HepG2 (cell line): ENCODE results near the gene MORN5. TPM values are rescaled to one million over a fixed set of nuclear protein-coding genes. Genes with fewer than 3 reads are reported as not detected.

Experiments used
- ATAC-seq: fragments of 200-7000 bp; cut with Tn5 transposase; 3 replicates; pipeline ENCODE4 v1.9.1; 2020; ENCODE audit warnings: mild to moderate bottlenecking, moderate library complexity
- BruUV-seq: library from RNA; stranded (reverse); fragments of 400-500 nt; replicated peaks from 2 replicates; lab custom pipeline; 2021; lab: Mats Ljungman, UMichigan
- CTCF ChIA-PET: fragments of 300-600 bp; formaldehyde crosslinking; extraction: SDS; loops from one replicate; lab custom pipeline; 2021; ENCODE audit warnings: low total read pairs, inconsistent platforms, low intra/inter-chr PET ratio; lab: Yijun Ruan, JAX
- POLR2A ChIA-PET: fragments of 350-600 bp; sonication (Branson Sonifier 250); formaldehyde crosslinking; loops from one replicate; lab custom pipeline; 2020; ENCODE audit warnings: antibody characterized with exemption, inconsistent platforms; lab: Yijun Ruan, JAX
- DNase-seq: peaks from one replicate; pipeline ENCODE4 v3.0.0-alpha.2; 2015; ENCODE audit warnings: low spot score
- FAIRE-seq: peaks from 3 replicates; lab custom pipeline; 2011; peaks lifted over from hg19 to GRCh38; lab: Jason Lieb, UNC
- H2AFZ ChIP-seq: one replicate; pipeline ENCODE4 v1.6.1; 2011; ENCODE audit warnings: low read length, inconsistent platforms
- H3K27ac ChIP-seq: fragments of 300-600 bp; 3 replicates; pipeline ENCODE4 v1.8.0; 2011; ENCODE audit warnings: mixed run types, mild to moderate bottlenecking, mixed read lengths, low read length, inconsistent platforms; ENCODE audit not compliant: insufficient read depth; ENCODE audit errors: extremely low read length
- H3K27me3 ChIP-seq, 2 experiments: fragments of 200-600 bp in 1 of 2; 2 replicates in 1 of 2; 3 replicates in 1 of 2; pipeline versions ENCODE4 v1.6.0 to v1.8.0; 2011; ENCODE audit warnings: low read length in 2 of 2, mild to moderate bottlenecking in 2 of 2, moderate library complexity in 2 of 2, inconsistent platforms in 1 of 2; ENCODE audit not compliant: insufficient read depth in 2 of 2, control insufficient read depth in 1 of 2
- H3K36me3 ChIP-seq, 2 experiments: fragments of 200-600 bp in 1 of 2; replicated peaks in 1 of 2; 2 replicates in 1 of 2; 3 replicates in 1 of 2; pipeline versions ENCODE4 v1.5.1 to v1.8.0; 2011; ENCODE audit warnings: low read length in 2 of 2, inconsistent platforms in 1 of 2; ENCODE audit not compliant: insufficient read depth in 2 of 2, control insufficient read depth in 1 of 2
- H3K4me1 ChIP-seq: 2 replicates; pipeline ENCODE4 v1.5.1; 2012; ENCODE audit warnings: low read length, inconsistent platforms; ENCODE audit not compliant: insufficient read depth
- H3K4me2 ChIP-seq: 2 replicates; pipeline ENCODE4 v1.6.0; 2011; ENCODE audit warnings: low read depth, low read length, inconsistent platforms
- H3K4me3 ChIP-seq, 3 experiments: fragments of 200-600 bp in 1 of 3; sonication (generic), shearing (Covaris generic) in 1 of 3; replicated peaks in 1 of 3; 2 replicates each; pipeline ENCODE4 v1.5.1; 2011 to 2016; ENCODE audit warnings: low read length in 3 of 3, inconsistent platforms in 2 of 3, low read depth in 2 of 3, mild to moderate bottlenecking in 2 of 3, control low read depth in 1 of 3, mixed read lengths in 1 of 3; ENCODE audit not compliant: insufficient read depth in 1 of 3
- H3K79me2 ChIP-seq: one replicate; pipeline ENCODE4 v1.6.1; 2011; ENCODE audit warnings: low read length, inconsistent platforms; ENCODE audit not compliant: insufficient read depth
- H3K9ac ChIP-seq: 2 replicates; pipeline ENCODE4 v1.6.0; 2011; ENCODE audit warnings: mild to moderate bottlenecking, low read depth, low read length, inconsistent platforms; ENCODE audit not compliant: insufficient read depth
- H3K9me3 ChIP-seq: 2 replicates; pipeline ENCODE4 v1.5.1; 2012; ENCODE audit warnings: mild to moderate bottlenecking, low read length
- H4K20me1 ChIP-seq: 2 replicates; pipeline ENCODE4 v1.6.0; 2011; ENCODE audit warnings: inconsistent platforms, mild to moderate bottlenecking, low read length, moderate library complexity; ENCODE audit not compliant: insufficient read depth
- ATF7 ChIP-seq, 2 experiments: fragments of 450-650 bp in 1 of 2; sonication (generic) in 1 of 2; formaldehyde crosslinking in 1 of 2; IDR thresholded peaks; 2 replicates each; pipeline versions ENCODE4 v1.4.0 to v1.6.1; 2016 to 2020; ENCODE audit warnings: antibody characterized with exemption in 1 of 2, mild to moderate bottlenecking in 1 of 2, missing genetic modification reagents in 1 of 2
- EED ChIP-seq: sonication (generic); formaldehyde crosslinking; IDR thresholded peaks from 2 replicates; pipeline ENCODE4 v1.5.0; 2020; ENCODE audit warnings: mild to moderate bottlenecking, missing genetic modification reagents
- KDM6A ChIP-seq: IDR thresholded peaks from 2 replicates; pipeline ENCODE4 v1.6.1; 2016; ENCODE audit warnings: low read depth
- MAFF ChIP-seq: IDR thresholded peaks from 2 replicates; pipeline ENCODE4 v1.6.1; 2011; ENCODE audit warnings: low read depth, low read length, improper control_type of control experiment
- MAFK ChIP-seq, 2 experiments: IDR thresholded peaks in 1 of 2; conservative IDR thresholded peaks in 1 of 2; 2 replicates each; pipeline ENCODE4 v1.6.1; 2011; ENCODE audit warnings: improper control_type of control experiment in 2 of 2, low read length in 2 of 2
- NAIF1 ChIP-seq: sonication (generic); formaldehyde crosslinking; IDR thresholded peaks from 2 replicates; pipeline ENCODE4 v1.5.0; 2020; ENCODE audit warnings: mild to moderate bottlenecking, missing genetic modification reagents, borderline replicate concordance
- NFATC3 ChIP-seq: sonication (generic); formaldehyde crosslinking; IDR thresholded peaks from 2 replicates; pipeline ENCODE4 v1.5.1; 2020; ENCODE audit warnings: mild to moderate bottlenecking, missing genetic modification reagents
- POLR2A ChIP-seq, 2 experiments: IDR thresholded peaks; 2 replicates each; pipeline ENCODE4 v1.6.1; 2011; ENCODE audit warnings: low read depth in 2 of 2, low read length in 2 of 2, mild to moderate bottlenecking in 1 of 2, moderate library complexity in 1 of 2; ENCODE audit not compliant: insufficient read depth in 1 of 2
- POLR2AphosphoS2 ChIP-seq: IDR thresholded peaks from 2 replicates; pipeline ENCODE4 v1.6.1; 2011; ENCODE audit warnings: low read depth, low read length, improper control_type of control experiment
- SMYD3 ChIP-seq: sonication (generic); formaldehyde crosslinking; IDR thresholded peaks from 2 replicates; pipeline ENCODE4 v1.8.1; 2023; ENCODE audit warnings: mild to moderate bottlenecking, missing genetic modification reagents
- SNAPC2 ChIP-seq: sonication (generic); formaldehyde crosslinking; IDR thresholded peaks from 2 replicates; pipeline ENCODE4 v1.8.1; 2022; ENCODE audit warnings: mild to moderate bottlenecking, missing genetic modification reagents
- ZBTB21 ChIP-seq: sonication (generic); formaldehyde crosslinking; IDR thresholded peaks from 2 replicates; pipeline ENCODE4 v1.4.0; 2020; ENCODE audit warnings: missing genetic modification reagents
- WGBS: methylation state at CpG from one replicate; pipeline ENCODE4 v1.1.6; 2017; ENCODE audit warnings: low lambda C conversion rate; 5-methylcytosine and 5-hydroxymethylcytosine counted together
- in situ Hi-C: cut with HindIII; loops from 2 replicates; pipeline ENCODE4 v1.10.0; 2017; ENCODE audit warnings: low pct_unique_long_range_greater_than_20kb; ENCODE audit not compliant: extremely low pct_ligation_motif_present
- intact Hi-C: fragments of 100-400 bp; cut with micrococcal nuclease; formaldehyde crosslinking; loops from one replicate; pipeline ENCODE4 v1.10.0; 2022; ENCODE audit not compliant: unreplicated experiment
- polyA plus RNA-seq, 8 experiments: library from polyadenylated mRNA; depleted of rRNA in 3 of 8; stranded (reverse) in 7 of 8; unstranded in 1 of 8; fragments of >200 nt; fragmentation: Illumina TruSeq in 4 of 8; extraction: Trizol in 4 of 8; gene quantifications; 2 replicates each; pipeline versions ENCODE4 v1.2.1 to v1.2.3, GENCODE V29; 2011 to 2016; ENCODE audit warnings: low read depth in 4 of 8, missing spikeins in 1 of 8, mixed read lengths in 1 of 8; ENCODE audit not compliant: insufficient read depth in 1 of 8
- total RNA-seq, 5 experiments: library from RNA; depleted of rRNA; stranded (reverse); fragments of >200 nt; fragmentation: Illumina TruSeq; extraction: Trizol; gene quantifications; 2 replicates each; pipeline ENCODE4 v1.2.3, GENCODE V29; 2016; ENCODE audit warnings: low read depth in 1 of 5
- TF ChIP-seq, protein P1 (sequence below): sonication (generic); formaldehyde crosslinking; IDR thresholded peaks from 2 replicates; pipeline ENCODE4 v1.8.1; 2022; ENCODE audit warnings: mild to moderate bottlenecking, missing genetic modification reagents
- TF ChIP-seq, protein P2 (sequence below): sonication (generic); formaldehyde crosslinking; IDR thresholded peaks from 2 replicates; pipeline ENCODE4 v1.4.0; 2020; ENCODE audit warnings: mild to moderate bottlenecking, missing genetic modification reagents

Gene MORN5
- total and polyA plus RNA-seq, 2 of the 13 experiments (the other 11 are each of a cell fraction or from before 2014, with no cell fraction given): not detected

DNA sequence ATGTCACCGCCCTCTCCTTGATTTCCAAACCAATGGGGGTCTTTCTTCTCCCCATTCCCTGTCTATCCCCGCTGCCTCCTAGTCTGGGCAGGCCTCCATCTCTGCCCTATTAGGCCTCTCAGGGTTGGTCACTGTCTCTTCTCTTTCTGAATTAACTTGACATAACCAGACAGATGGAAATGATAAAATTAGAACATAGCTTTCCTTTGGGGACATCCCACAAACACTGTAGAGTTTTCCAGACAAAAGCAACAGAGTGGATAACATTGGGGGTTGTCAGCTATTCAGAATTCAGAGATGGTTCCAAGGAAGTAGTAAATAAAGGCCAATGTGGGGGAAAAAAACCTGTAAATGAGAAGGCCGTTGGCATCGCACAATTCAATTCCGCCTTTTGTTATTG lies 44.3 kb downstream of the MORN5 start:
- Histone ChIP-seq H3K4me2 (no peak overlapping the region), H2AFZ (no peak overlapping the region), H3K27ac (no peak overlapping the region), H3K79me2 (no peaks in the 10 kb centered on the region), H3K27me3 (peaks cover 2 to 3% of the 10 kb centered on the region in 2 experiments; a peak in 1 of 5 replicates), H4K20me1 (no peaks in the 10 kb centered on the region), H3K4me3 (no peak overlapping the region), H3K4me1 (no peaks in the 10 kb centered on the region), H3K36me3 (no peaks in the 10 kb centered on the region)
- no peak for FAIRE-seq
- no peak for ATAC-seq
- POLR2A ChIA-PET: no interaction called here
- in situ Hi-C loops (loop anchor here (5.0 kb wide), 1 partner anchor 62 kb away; no protein-coding TSS in a partner anchor), intact Hi-C loops (no loop called here)
- DNase-seq: no peak
- CTCF ChIA-PET: no interaction called here
- no peak for TF ChIP-seq MAFK (conservative IDR thresholded peaks at IDR 0.05 in 1 of 2, IDR thresholded peaks at IDR 0.05 in 1 of 2; ENCODE audit: low read length in 2 of 2)
- TF ChIP-seq SMYD3 (CRISPR knock-in tag): no peak
- TF ChIP-seq POLR2A (IDR thresholded peaks at IDR 0.05; ENCODE audit: insufficient read depth in 1 of 2, low read depth in 2 of 2, low read length in 2 of 2): no peak
- TF ChIP-seq NFATC3 (CRISPR knock-in tag): no peak
- TF ChIP-seq MAFF: no peak
- TF ChIP-seq KDM6A (CRISPR knock-in tag): no peak
- TF ChIP-seq SNAPC2: no peak
- no peak for TF ChIP-seq NAIF1
- no peak for TF ChIP-seq POLR2AphosphoS2
- TF ChIP-seq, protein P1, sequence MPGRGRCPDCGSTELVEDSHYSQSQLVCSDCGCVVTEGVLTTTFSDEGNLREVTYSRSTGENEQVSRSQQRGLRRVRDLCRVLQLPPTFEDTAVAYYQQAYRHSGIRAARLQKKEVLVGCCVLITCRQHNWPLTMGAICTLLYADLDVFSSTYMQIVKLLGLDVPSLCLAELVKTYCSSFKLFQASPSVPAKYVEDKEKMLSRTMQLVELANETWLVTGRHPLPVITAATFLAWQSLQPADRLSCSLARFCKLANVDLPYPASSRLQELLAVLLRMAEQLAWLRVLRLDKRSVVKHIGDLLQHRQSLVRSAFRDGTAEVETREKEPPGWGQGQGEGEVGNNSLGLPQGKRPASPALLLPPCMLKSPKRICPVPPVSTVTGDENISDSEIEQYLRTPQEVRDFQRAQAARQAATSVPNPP: no peak
- no peak for TF ChIP-seq ZBTB21 (CRISPR knock-in tag)
- no peak for TF ChIP-seq EED
- TF ChIP-seq ATF7 (IDR thresholded peaks at IDR 0.05): no peak
- no peak for TF ChIP-seq ATF7 (CRISPR knock-in tag; IDR thresholded peaks at IDR 0.05)
- TF ChIP-seq, protein P2, sequence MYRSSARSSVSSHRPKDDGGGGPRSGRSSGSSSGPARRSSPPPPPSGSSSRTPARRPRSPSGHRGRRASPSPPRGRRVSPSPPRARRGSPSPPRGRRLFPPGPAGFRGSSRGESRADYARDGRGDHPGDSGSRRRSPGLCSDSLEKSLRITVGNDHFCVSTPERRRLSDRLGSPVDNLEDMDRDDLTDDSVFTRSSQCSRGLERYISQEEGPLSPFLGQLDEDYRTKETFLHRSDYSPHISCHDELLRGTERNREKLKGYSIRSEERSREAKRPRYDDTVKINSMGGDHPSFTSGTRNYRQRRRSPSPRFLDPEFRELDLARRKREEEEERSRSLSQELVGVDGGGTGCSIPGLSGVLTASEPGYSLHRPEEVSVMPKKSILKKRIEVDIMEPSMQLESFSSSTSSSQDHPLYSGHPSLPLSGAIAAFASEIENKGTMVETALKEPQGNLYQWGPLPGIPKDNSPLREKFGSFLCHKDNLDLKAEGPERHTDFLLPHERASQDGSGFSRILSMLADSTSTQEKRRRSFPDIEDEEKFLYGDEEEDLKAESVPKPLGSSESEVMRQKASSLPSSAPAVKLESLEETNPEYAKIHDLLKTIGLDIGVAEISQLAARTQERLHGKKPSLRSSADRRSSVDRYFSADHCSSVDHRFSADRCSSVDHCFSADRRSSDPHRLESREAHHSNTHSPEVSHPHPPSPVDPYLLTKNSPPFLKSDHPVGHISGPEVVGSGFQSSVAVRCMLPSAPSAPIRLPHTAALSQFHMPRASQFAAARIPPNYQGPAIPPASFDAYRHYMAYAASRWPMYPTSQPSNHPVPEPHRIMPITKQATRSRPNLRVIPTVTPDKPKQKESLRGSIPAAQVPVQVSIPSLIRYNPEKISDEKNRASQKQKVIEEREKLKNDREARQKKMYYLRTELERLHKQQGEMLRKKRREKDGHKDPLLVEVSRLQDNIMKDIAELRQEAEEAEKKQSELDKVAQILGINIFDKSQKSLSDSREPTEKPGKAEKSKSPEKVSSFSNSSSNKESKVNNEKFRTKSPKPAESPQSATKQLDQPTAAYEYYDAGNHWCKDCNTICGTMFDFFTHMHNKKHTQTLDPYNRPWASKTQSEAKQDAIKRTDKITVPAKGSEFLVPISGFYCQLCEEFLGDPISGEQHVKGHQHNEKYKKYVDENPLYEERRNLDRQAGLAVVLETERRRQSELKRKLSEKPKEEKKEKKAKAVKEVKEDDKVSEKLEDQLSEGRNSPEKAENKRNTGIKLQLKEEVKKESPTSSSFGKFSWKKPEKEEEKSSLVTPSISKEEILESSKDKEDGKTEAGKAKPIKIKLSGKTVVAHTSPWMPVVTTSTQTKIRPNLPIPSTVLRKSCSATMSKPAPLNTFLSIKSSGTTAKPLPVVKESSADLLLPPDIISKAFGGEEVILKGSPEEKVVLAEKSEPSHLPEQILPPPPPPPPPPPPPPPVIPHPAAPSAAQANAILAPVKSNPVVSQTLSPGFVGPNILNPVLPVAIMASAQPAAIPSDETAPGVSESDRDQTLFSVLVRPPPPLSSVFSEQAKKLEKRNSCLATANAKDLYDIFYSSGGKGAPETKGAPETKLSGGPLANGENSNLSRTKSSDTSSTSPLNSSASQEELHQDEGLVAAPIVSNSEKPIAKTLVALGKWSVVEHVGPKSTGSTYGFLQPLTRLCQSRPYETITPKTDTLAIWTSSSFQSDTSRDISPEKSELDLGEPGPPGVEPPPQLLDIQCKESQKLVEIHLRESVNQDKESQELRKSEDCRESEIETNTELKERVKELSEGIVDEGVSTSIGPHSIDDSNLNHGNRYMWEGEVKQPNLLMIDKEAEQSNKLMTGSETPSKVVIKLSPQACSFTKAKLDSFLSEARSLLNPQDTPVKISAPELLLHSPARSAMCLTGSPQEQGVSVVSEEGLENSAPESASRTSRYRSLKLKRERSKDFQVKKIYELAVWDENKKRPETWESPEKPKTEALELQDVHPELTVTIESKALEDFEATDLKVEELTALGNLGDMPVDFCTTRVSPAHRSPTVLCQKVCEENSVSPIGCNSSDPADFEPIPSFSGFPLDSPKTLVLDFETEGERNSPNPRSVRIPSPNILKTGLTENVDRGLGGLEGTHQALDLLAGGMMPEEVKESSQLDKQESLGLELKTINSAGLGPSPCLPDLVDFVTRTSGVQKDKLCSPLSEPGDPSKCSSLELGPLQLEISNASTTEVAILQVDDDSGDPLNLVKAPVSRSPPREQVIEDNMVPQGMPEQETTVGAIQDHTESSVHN: no peak
- TF ChIP-seq, all 625 proteins: peak for 0
- 90% methylated on average over 5 of the region's 5 CpGs for WGBS
- no TSS peak for BruUV-seq
- H3K9me3 ChIP-seq: no peaks in the 10 kb centered on the region
- H3K9ac ChIP-seq: no peak overlapping the region
